Stimulated activated CD8-positive, alpha-beta memory T cell treated with anti-CD3 and anti-CD28 coated beads, Interleukin-4, amount 100 ng/mL, for 4 hours (primary cell): ENCODE measurements around the gene AFDN.

Source experiments
- DNase-seq, 2 donors: peaks; one replicate each; pipeline ENCODE4 v3.0.0-alpha.2; 2020; ENCODE audit warnings: low read depth in 2 of 2, low spot score in 1 of 2

Gene AFDN

GRCh38 chr6:167946007-167946406 lies 119.3 kb downstream of the AFDN start:
- DNase-seq: no peak

- no peak for DNase-seq
Measured at GRCh38 chr6:167946604-167947003, 119.9 kb downstream of the AFDN start.

GRCh38 chr6:167947716-167948115 lies 121.0 kb downstream of the AFDN start:
- DNase-seq: no peak

DNA sequence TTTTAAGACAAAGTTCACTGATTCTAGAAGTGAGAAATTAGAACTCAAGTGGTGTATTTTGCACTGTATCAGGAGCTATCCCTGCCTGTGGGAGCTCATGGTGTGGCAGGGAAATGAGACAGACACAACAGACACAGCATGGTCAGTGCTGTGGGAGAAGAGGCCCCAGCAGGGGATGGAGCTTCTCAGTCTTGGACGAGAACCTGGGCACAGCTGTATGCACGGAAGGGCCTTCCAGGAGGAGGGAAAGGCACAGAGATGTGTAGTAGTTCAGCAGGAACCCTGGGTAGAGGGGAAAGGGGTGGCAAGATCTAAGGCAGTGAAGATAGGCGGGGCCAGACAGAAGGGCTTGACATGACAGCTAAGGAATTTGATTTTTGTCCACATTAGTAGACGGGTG lies 122.0 kb downstream of the AFDN start:
- no peak for DNase-seq

- DNase-seq: no peak
Measured at GRCh38 chr6:167949121-167949684, 122.5 kb downstream of the AFDN start.

DNA sequence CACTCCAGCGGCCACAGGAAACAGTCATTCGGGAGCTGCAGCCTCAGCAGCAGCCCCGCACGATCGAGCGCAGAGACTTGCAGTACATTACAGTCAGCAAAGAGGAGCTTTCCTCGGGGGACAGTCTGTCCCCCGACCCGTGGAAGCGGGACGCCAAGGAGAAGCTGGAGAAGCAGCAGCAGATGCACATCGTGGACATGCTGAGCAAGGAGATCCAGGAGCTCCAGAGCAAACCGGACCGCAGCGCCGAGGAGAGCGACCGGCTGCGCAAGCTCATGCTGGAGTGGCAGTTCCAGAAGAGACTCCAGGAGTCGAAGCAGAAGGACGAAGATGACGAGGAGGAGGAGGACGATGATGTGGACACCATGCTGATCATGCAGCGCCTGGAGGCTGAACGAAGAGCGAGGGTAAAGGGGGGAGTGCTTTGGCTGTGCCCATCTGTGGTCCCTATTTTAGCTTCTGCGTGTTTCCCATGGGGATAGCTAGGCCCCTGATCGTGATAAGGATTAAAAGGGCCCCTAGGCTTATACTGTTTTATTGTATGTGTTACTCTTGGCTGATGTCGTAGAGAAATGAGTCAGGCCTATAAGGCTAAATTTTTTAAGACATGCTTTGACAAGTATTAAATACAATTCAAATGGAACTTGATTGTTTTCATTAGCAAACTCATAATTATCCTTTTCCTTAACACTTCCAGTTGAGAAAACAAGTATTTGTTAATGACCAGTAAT lies 125.2 kb downstream of the AFDN start:
- DNase-seq: no peak

DNA sequence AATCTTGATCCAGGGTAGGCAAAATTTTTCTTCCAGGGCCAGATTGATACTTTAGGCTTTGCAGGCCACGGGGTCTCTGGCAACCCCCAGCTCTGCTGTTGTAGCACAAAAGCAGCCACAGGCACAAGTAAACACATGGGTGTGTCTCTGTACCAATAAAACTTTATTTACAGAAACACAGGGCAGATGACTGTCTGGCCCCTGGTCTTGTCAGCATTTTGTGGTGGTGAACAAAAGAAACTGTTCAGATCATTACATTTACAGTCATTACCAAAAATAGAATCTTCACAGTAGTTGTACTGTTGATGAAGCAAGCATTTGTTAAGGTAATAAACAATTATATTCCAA lies 125.8 kb downstream of the AFDN start:
- no peak for DNase-seq

DNA sequence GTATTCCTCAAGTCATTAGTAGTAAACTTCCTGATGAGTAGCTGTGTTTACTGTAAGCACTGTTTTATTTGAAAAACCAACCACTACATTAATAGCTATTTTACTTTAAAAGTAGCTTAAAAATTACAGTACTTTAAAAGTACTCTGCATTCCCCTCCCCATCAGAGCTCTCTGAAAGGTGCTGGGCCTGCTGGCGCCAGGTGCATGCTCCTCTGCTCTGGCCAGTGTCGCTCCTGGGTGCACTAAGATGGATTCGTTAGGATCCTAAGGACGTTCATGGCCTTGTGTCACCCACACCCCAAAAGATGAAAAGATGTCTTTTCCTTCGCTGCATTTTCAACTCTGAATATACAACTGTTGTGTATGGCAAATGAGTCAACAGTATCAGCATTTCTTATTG lies 126.8 kb downstream of the AFDN start:
- DNase-seq: no peak

DNA sequence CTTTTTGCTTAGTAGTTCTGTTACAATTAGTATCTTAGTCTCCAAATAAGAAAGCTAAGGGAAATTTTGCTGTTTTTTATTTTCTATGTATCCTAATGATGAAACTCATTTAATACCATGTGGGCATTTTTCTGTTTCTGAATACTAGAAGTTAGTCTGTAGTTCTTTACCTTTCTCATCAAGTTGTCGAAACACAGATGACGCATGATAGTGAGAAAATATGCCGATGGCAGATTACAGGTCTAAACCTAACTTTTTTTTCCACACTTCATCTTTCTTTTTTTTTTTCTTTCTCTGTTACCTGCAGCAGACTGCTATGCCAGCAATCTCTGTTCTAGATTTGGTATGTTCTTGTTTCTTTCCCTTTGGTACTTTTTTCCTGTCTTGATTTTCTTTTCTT lies 127.4 kb downstream of the AFDN start:
- no peak for DNase-seq

DNA sequence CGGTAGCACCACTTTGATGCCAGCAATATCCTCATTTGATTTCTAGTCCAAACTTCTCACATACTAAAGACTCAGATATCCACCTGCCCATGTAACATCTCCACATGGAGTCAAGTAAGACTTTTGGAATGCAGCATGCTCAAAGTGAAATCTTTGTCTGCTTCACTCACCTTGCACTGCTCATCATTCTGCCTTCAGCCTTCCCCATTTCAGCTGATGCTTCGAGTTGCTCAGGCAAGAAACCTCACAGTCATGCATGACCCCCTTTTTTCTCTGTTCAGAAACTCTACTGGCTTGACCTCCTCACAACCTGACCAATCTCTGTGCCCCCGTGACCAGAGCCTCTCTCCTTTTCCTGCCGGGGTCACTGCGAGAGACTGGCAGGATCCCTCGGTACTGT lies 129.8 kb downstream of the AFDN start:
- no peak for DNase-seq

- no peak for DNase-seq
Measured at GRCh38 chr6:167956983-167957492, 130.3 kb downstream of the AFDN start.

DNA sequence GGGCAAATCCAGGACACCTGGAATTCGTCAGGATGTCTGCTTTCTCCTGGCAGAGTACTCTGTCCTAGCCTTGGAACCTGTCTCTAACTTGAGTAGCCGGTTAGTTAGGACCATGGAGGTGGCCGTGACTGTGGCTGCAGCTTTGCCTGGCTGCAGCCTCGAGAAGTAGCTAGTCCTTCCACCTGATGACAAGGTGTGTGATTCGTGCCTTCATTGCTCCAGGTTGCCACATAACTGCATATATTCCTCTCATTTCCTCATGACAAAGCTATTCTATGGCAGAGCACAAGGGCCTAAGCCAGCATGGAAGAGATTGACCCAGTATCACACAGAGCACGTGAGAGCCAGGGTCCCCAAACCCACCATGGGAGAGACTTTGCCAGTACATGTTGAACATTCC lies 130.9 kb downstream of the AFDN start:
- DNase-seq: no peak

- no peak for DNase-seq
Measured at GRCh38 chr6:167960579-167960978, 133.9 kb downstream of the AFDN start.

DNA sequence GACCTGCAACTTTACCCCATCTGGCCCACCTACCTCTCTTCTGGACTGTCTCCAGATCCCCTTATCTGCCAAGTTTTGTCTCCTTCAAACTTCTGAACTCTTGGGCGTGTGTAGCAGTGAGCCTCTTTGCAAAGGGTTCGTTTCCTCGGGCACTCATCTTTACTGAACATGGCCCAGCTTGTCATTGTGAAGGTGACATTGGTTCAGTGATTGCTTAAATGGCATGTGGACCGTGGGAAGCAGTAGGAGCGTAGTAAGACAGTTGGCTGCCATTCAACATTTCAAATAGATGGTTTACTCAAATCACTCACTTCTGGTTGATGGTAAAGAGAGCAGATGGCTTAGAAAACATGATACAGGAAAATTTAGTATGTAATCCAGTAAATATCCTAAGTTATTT lies 136.0 kb downstream of the AFDN start:
- DNase-seq: no peak

DNA sequence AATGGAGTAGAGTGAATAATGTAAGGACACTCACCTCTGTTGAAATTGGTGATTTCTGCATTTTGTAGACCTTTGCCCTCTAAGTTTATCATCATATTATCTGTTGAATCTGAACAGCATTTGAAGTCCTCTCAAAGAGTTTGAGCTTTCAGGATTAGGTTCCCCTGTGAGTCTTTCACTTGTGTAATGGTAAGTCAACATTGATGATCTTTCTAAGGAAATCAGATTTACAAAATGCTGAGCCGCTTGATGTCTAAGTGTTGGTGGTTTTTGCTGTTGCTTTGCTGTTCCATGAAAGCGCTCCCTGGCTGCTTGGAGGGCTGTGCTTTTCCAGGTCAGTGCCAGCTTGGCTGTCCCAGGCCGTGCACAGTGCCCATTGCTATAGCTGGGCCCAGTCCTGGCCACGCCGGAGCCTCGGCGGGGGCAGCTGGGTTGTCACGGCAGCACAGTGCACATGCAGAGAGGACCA lies 136.9 kb downstream of the AFDN start:
- DNase-seq: no peak

DNA sequence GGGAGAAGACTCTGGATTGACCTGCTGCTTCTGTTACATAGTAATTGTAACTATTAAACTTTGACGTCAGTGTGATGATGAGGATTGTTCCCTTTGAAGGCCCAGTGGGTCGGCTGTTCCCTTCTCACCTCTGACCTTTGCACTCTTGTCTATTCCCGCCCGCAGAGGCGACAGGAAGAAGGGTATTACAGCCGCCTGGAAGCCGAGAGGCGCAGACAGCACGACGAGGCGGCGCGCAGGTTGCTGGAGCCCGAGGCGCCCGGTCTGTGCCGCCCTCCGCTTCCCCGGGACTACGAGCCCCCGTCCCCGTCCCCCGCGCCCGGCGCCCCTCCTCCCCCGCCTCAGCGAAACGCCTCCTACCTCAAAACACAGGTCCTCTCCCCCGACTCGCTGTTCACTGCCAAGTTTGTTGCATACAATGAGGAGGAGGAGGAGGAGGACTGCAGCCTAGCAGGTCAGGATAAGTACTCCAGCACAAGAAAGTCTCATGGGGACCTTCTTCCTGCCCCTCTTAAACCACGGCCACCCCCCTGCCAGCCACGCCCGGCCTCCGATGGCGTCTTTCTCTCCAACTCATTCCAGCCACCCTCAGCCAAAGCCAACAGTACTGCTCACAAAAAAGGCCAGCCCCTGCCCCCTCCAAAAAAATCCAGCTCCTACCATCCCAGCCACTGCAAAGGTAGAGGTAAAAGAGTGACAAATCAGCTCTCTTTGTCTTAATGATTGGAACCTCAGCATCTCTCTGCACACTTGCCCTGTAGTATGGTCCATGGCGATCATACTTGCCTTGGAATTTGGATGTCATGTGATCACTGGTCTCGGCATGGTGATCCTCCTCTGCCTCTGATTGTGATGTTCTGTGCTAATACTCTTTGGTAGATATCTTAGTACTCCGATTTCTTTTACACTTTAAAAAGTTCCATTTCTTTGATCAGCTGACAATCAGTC lies 139.2 kb downstream of the AFDN start:
- no peak for DNase-seq

DNA sequence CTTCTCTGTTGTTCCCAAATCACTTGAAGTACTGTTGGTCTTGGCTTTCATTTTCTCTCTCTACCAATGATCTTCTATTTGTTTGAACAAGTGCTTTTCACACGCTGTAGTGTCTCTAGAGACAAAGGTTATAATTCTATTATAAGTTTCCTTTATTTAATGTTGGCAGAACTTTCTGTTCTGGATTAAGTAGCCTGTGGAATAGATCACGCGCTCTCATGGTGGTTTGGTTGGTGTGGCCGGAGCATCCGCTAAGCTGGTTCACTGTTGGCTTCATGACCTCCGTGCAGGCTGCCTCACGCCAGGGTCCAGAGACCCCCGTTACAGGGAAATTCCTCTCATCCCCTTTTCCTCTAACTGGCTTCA lies 139.8 kb downstream of the AFDN start:
- DNase-seq: no peak

GRCh38 chr6:167968091-167968490 lies 141.4 kb downstream of the AFDN start:
- no peak for DNase-seq

- DNase-seq: no peak
Measured at GRCh38 chr6:167970230-167970629, 143.5 kb downstream of the AFDN start.

- no peak for DNase-seq
Measured at GRCh38 chr6:167972193-167972592, 145.5 kb downstream of the AFDN start.

DNA sequence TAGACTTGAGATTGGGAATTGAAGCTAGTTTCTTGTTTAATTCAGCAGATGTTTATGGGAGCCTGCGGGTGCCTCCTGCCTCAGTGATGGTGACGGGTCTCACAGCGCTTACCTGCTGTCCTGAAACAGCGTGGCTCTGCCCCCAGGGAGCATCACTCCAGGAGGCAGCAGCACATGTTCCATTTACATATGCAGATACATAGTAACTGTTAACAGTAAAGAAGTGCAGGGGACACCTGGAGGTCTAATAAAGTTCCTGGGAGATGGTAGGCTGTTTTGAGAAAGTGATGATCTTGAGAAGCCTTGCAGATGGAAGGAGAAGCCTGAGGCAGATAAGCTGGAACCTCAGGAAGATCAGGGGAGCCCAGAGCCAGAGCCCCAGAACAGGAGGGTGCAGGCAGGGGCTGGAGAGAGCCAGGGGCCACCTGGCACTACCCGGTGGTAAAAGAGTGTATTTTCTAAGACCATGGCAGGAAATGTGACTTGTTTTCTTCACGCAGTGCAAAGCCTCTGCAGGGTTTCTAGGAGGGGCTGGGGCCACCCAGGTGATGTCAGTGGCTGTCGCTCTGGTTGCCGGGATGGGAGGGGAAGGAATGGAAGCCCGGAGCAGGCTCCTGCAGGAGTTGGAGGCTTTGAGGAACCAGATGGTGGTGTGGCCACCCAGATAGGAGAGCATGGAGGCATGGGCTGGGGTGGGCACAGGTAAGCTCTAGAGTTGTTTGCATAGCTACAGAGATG lies 146.6 kb downstream of the AFDN start:
- DNase-seq: no peak
